ENCODE results near the gene NRIP1.
A peak's percentile ranks its signal among the peaks of the same experiment; 100 is the strongest.

The NRIP1 gene

GRCh38 chr21:15066123-15066575 is 1.3 kb upstream of the NRIP1 start:
- no peak for DNase-seq (ENCODE audit: low read depth)

- DNase-seq (ENCODE audit: low read depth): peak; percentile 78
Observed at GRCh38 chr21:15065392-15066122, 757 bp upstream of the NRIP1 start.

GRCh38 chr21:15063814-15064575 is 805 bp downstream of the NRIP1 start:
- DNase-seq (ENCODE audit: low read depth): no peak

- DNase-seq (ENCODE audit: low read depth): no peak
Observed at GRCh38 chr21:15063081-15063813, 1.6 kb downstream of the NRIP1 start.

- no peak for DNase-seq (ENCODE audit: low read depth)
Observed at GRCh38 chr21:15062606-15062965, 2.2 kb downstream of the NRIP1 start.

GRCh38 chr21:15061747-15062605 is 2.8 kb downstream of the NRIP1 start:
- DNase-seq (ENCODE audit: low read depth): no peak

- no peak for DNase-seq (ENCODE audit: low read depth)
Observed at GRCh38 chr21:15061279-15061678, 3.5 kb downstream of the NRIP1 start.

- DNase-seq (ENCODE audit: low read depth): no peak
Observed at GRCh38 chr21:15060543-15061175, 4.1 kb downstream of the NRIP1 start.

- DNase-seq (ENCODE audit: low read depth): no peak
Observed at GRCh38 chr21:15059397-15059796, 5.4 kb downstream of the NRIP1 start.

GRCh38 chr21:15058854-15059263 is 5.9 kb downstream of the NRIP1 start:
- no peak for DNase-seq (ENCODE audit: low read depth)

- DNase-seq (ENCODE audit: low read depth): no peak
Observed at GRCh38 chr21:15057285-15057684, 7.5 kb downstream of the NRIP1 start.

GRCh38 chr21:15054606-15055239 is 10.1 kb downstream of the NRIP1 start:
- DNase-seq (ENCODE audit: low read depth): no peak

- no peak for DNase-seq (ENCODE audit: low read depth)
Observed at GRCh38 chr21:15054089-15054488, 10.7 kb downstream of the NRIP1 start.

GRCh38 chr21:15053500-15053899 is 11.3 kb downstream of the NRIP1 start:
- DNase-seq (ENCODE audit: low read depth): no peak

- no peak for DNase-seq (ENCODE audit: low read depth)
Observed at GRCh38 chr21:15052459-15052763, 12.4 kb downstream of the NRIP1 start.

- no peak for DNase-seq (ENCODE audit: low read depth)
Observed at GRCh38 chr21:15051644-15052458, 12.9 kb downstream of the NRIP1 start.

GRCh38 chr21:15050568-15051377 is 14.0 kb downstream of the NRIP1 start:
- no peak for DNase-seq (ENCODE audit: low read depth)

- DNase-seq (ENCODE audit: low read depth): no peak
Observed at GRCh38 chr21:15045017-15045416, 19.8 kb downstream of the NRIP1 start.

- DNase-seq (ENCODE audit: low read depth): no peak
Observed at GRCh38 chr21:15042531-15042930, 22.3 kb downstream of the NRIP1 start.

All from stromal cell of bone marrow (primary cell).